ENCODE data around the gene LAPTM4A.
A peak's percentile ranks its signal among the peaks of the same experiment; 100 is the strongest.

Gene LAPTM4A

DNA sequence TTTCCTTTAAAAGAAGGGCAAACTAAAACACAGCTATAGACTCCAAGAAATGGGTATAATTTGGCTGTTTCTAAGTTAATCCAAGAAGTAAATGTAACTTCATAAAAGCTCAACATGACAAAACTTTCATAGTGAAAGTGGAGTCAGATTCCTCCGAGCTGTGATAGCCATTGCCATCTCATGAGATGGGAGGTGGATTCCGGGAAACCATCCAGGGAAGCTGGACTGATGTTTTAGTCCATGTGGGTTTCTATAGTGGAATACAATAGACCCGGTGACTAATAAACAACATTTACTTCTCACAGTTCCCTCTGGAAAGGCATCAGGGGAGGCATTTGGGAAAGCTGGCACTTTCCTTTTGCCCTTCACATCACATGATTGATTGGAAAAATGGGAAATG, 10.0 kb upstream of the LAPTM4A start:
- TF ChIP-seq CTCF (conservative IDR thresholded peaks at IDR 0.05; ENCODE audit: control insufficient read depth, insufficient read depth, low read depth, low read length): no peak
- no peak overlapping the region for H3K4me3 ChIP-seq (ENCODE audit: control insufficient read depth, low read depth, low read length)
- peak; percentile 89 for DNase-seq (ENCODE audit: low read depth)

DNA sequence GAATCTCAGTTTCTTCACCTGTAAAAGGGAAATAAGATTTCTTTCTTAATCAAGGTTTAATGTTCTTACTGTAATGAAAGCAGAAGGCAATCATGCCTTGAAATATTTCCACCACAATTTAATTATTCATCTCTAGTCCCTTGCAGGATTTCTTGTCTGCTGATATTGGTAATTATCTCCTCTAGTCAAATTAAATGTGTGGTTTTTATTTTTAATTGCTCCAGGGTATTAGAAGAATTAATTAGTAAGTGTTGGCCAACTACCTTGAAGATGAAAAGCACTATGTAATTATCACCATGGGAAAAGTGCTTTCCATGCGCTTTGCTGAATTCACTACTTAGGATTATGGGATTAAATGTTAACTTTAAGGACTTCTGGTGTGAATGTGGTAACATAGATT, 8.7 kb upstream of the LAPTM4A start:
- no peak for DNase-seq (ENCODE audit: low read depth)
- no peak for TF ChIP-seq CTCF (conservative IDR thresholded peaks at IDR 0.05; ENCODE audit: control insufficient read depth, insufficient read depth, low read depth, low read length)

DNA sequence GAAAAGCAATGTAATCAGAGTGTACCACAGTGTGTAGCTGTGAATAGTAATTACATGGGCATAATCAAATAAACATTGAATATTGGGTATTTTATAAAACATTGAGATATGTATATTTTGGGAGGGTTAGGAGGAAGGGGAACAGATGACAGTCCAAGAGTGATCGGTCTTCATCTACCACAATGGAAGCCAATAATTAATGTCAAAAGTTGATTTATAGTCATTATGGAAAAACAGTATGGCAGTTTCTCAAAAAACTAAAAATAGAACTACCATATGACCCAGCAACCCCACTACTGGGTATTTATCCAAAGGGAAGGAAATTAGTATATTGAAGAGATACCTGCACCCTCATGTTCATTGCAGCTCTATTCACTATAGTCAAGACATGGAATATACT, 5.8 kb upstream of the LAPTM4A start:
- DNase-seq (ENCODE audit: low read depth): no peak
- H3K4me3 ChIP-seq (ENCODE audit: control insufficient read depth, low read depth, low read length): no peak overlapping the region

More for the DNA sequence above, 8.7 kb upstream of the LAPTM4A start:
- H3K4me3 ChIP-seq (ENCODE audit: control insufficient read depth, low read depth, low read length): no peak overlapping the region

DNA sequence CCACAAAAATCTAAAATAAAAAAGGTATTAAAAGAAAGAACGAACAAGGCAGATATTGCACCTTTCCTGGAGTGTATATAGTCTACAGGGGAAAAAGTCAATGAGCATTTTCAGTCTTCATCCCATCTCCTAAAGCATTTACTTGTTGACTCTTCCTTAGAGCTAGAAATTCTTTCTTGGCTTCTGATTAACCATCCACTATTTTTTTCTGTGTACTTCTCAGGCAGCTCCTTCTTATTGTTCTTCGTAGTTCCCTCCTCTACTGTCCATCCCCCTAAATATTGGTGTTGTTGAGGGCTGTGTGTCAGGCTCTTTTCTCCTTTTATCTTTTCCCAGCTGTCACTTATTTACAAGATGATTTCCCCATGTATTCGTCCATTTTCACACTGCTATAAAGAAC, 3.5 kb upstream of the LAPTM4A start:
- H3K4me3 ChIP-seq (ENCODE audit: control insufficient read depth, low read depth, low read length): no peak overlapping the region
- TF ChIP-seq CTCF (conservative IDR thresholded peaks at IDR 0.05; ENCODE audit: control insufficient read depth, insufficient read depth, low read depth, low read length): no peak
- DNase-seq (ENCODE audit: low read depth): no peak

More for the DNA sequence above, 5.8 kb upstream of the LAPTM4A start:
- no peak for TF ChIP-seq CTCF (conservative IDR thresholded peaks at IDR 0.05; ENCODE audit: control insufficient read depth, insufficient read depth, low read depth, low read length)

DNA sequence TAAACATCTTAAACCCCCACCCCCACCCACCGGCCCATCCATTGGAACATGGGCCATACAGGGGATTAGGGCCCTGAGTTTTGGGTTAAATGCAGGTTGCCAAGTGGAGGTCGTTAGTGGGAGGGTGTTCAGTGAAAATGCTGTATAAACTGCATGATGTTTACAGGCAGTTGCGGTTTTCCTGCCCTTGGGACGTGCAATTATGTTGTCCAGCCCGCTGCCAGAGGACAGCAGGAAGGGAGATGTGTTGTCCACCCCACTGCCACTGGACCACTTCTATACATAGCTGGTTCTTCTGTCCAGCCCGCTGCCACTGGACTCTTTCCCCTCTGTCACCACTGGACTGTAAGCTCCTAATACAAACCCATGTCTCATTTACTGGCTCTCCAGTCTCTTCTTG, 2.7 kb upstream of the LAPTM4A start:
- H3K4me3 ChIP-seq (ENCODE audit: control insufficient read depth, low read depth, low read length): no peak overlapping the region
- no peak for TF ChIP-seq CTCF (conservative IDR thresholded peaks at IDR 0.05; ENCODE audit: control insufficient read depth, insufficient read depth, low read depth, low read length)
- DNase-seq (ENCODE audit: low read depth): no peak

- no peak for TF ChIP-seq CTCF (conservative IDR thresholded peaks at IDR 0.05; ENCODE audit: control insufficient read depth, insufficient read depth, low read depth, low read length)
- H3K4me3 ChIP-seq (ENCODE audit: control insufficient read depth, low read depth, low read length): peak overlapping the region; percentile 81
- DNase-seq (ENCODE audit: low read depth): peak; percentile 94
These were observed 1.4 kb upstream of the LAPTM4A start for GRCh38 chr2:20052861-20053281.

DNA sequence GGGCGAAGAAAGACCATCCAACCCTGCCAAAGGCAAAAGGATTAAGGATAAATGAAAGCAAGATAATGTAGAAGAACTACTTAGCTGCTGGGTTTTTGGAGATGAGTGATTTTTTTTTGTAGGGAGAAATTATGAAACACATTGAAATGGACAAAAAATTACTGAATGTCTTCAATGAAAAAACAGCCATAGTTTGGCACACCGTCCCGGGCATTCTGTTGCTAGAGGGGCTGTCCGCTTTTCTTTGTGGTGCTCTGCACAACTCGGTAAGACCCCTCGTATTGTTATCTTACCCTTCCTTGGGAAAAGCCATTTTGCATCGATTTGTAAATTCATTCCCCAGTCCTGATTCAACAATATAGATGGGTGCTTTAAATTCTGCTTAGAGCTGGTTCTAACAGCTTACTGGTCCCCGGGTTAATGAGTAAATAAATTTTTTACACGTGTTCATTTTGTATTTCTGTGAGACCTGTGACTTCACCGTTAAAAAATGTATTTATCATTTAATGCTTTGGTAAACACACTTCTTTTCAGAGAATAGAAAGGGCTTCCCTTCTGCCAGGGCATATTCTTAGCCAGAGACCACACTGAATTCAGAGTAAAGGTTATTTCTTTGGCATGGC, 912 bp upstream of the LAPTM4A start:
- peak; percentile 51 for DNase-seq (ENCODE audit: low read depth)

More for the DNA sequence above, 912 bp upstream of the LAPTM4A start:
- H3K4me3 ChIP-seq (ENCODE audit: control insufficient read depth, low read depth, low read length): peak overlapping the region; percentile 81
- TF ChIP-seq CTCF (conservative IDR thresholded peaks at IDR 0.05; ENCODE audit: control insufficient read depth, insufficient read depth, low read depth, low read length): no peak

All from fibroblast of mammary gland (primary cell).